Nephron progenitor cell (in vitro differentiated cells): ENCODE data around the gene BCL7C.

Experiments used
- DNase-seq: peaks from one replicate; pipeline ENCODE4 v3.0.0; 2021
- H3K27ac Mint-ChIP-seq: 2 replicates; pipeline ENCODE4 v1.8.0; 2021; ENCODE audit warnings: mild to moderate bottlenecking, moderate library complexity, mixed read lengths
- H3K27me3 Mint-ChIP-seq: 2 replicates; pipeline ENCODE4 v1.8.0; 2021; ENCODE audit warnings: mild to moderate bottlenecking, low read depth, mixed read lengths; ENCODE audit not compliant: poor library complexity
- H3K36me3 Mint-ChIP-seq: 2 replicates; pipeline ENCODE4 v1.8.0; 2021; ENCODE audit warnings: low read depth, mixed read lengths
- H3K4me1 Mint-ChIP-seq: 2 replicates; pipeline ENCODE4 v1.8.0; 2021; ENCODE audit warnings: mixed read lengths
- H3K4me3 Mint-ChIP-seq: 2 replicates; pipeline ENCODE4 v1.8.0; 2021; ENCODE audit warnings: mild to moderate bottlenecking, moderate library complexity, mixed read lengths
- H3K9me3 Mint-ChIP-seq: 2 replicates; pipeline ENCODE4 v1.8.0; 2021; ENCODE audit warnings: mild to moderate bottlenecking, moderate library complexity, mixed read lengths
- CTCF ChIP-seq: fragments of 200-600 bp; sonication (generic); IDR thresholded peaks from 2 replicates; pipeline ENCODE4 v1.5.0; 2021; ENCODE audit warnings: antibody characterized with exemption

Gene BCL7C

GRCh38 chr16:30888856-30889499, 4.9 kb downstream of the BCL7C start:
- no peak for TF ChIP-seq CTCF
- H3K27me3 Mint-ChIP-seq, result peaks cover 6% of the 10 kb centered on the region
- no peak for DNase-seq
- H3K4me3 Mint-ChIP-seq, result no peak overlapping the region
- peaks cover 24% of the 10 kb centered on the region for H3K4me1 Mint-ChIP-seq
- peak overlapping the region; percentile 95 for H3K27ac Mint-ChIP-seq
- peaks cover 30% of the 10 kb centered on the region for H3K36me3 Mint-ChIP-seq
- H3K9me3 Mint-ChIP-seq, result no peaks in the 10 kb centered on the region

- no peaks in the 10 kb centered on the region for H3K9me3 Mint-ChIP-seq
- peaks cover 7% of the 10 kb centered on the region for H3K27me3 Mint-ChIP-seq
- H3K27ac Mint-ChIP-seq, result no peak overlapping the region
- no peak for TF ChIP-seq CTCF
- peaks cover 33% of the 10 kb centered on the region for H3K36me3 Mint-ChIP-seq
- H3K4me1 Mint-ChIP-seq, result peaks cover 22% of the 10 kb centered on the region
- no peak for DNase-seq
- H3K4me3 Mint-ChIP-seq, result no peak overlapping the region
These were observed 6.0 kb downstream of the BCL7C start for GRCh38 chr16:30887927-30888326.

GRCh38 chr16:30886145-30886544, 7.7 kb downstream of the BCL7C start:
- DNase-seq, result no peak
- H3K36me3 Mint-ChIP-seq, result peaks cover 41% of the 10 kb centered on the region
- peaks cover 9% of the 10 kb centered on the region for H3K27me3 Mint-ChIP-seq
- no peak overlapping the region for H3K4me3 Mint-ChIP-seq
- peak overlapping the region; percentile 54 for H3K27ac Mint-ChIP-seq
- no peak for TF ChIP-seq CTCF
- no peaks in the 10 kb centered on the region for H3K9me3 Mint-ChIP-seq
- peaks cover 26% of the 10 kb centered on the region for H3K4me1 Mint-ChIP-seq

- Mint-ChIP-seq H3K4me3 (no peak overlapping the region), H3K27me3 (peaks cover 9% of the 10 kb centered on the region), H3K36me3 (peaks cover 46% of the 10 kb centered on the region), H3K4me1 (peaks cover 32% of the 10 kb centered on the region), H3K27ac (peak overlapping the region; percentile 9), H3K9me3 (no peaks in the 10 kb centered on the region)
- no peak for TF ChIP-seq CTCF
- DNase-seq, result no peak
These were observed 8.7 kb downstream of the BCL7C start for GRCh38 chr16:30885196-30885595.

GRCh38 chr16:30884760-30885159, 9.1 kb downstream of the BCL7C start:
- Mint-ChIP-seq H3K27ac (peak overlapping the region; percentile 9), H3K4me1 (peaks cover 29% of the 10 kb centered on the region), H3K27me3 (peaks cover 9% of the 10 kb centered on the region), H3K36me3 (peaks cover 41% of the 10 kb centered on the region), H3K9me3 (no peaks in the 10 kb centered on the region), H3K4me3 (no peak overlapping the region)
- no peak for TF ChIP-seq CTCF
- DNase-seq, result no peak
